Measurements from ENCODE around the gene MUC4. TPM values are rescaled to one million over a fixed set of nuclear protein-coding genes. Genes with fewer than 3 reads are reported as not detected.

The MUC4 gene
- total and polyA plus RNA-seq, 8 donors = 0.73 to 355 (median 37.5) TPM; not detected in 1

DNA sequence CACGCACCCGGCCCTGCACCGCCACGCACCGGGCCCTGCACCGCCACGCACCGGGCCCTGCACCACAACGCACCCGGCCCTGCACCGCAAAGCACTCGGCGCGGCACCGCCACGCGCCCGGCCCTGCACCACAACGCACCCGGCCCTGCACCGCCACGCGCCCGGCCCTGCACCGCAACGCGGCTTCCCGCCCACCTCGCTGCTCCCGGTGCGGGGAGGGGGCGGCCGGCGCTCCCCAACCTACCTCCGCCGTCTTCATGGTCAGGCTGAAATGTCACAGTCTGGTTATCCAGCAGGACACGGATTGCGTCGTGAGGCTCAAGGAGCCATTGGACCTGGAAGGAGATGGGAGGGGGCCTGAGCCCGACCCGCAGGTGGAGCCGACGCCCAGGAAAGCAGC lies 49.1 kb downstream of the MUC4 start:
- no peak overlapping the region for H3K4me3 ChIP-seq
- DNase-seq = no peak
- H3K27ac ChIP-seq = no peak overlapping the region
- H3K36me3 ChIP-seq = no peaks in the 10 kb centered on the region
- peaks cover under 1 to 9% (median 3%) of the 10 kb centered on the region in 4 donors for H3K4me1 ChIP-seq
- no peak for TF ChIP-seq POLR2AphosphoS5 (IDR thresholded peaks at IDR 0.05)
- no peak for TF ChIP-seq CTCF (IDR thresholded peaks at IDR 0.05)
- TF ChIP-seq EP300 (IDR thresholded peaks at IDR 0.05) = no peak
- TF ChIP-seq POLR2A (IDR thresholded peaks at IDR 0.05) = no peak
- 68 to 90% (median 87%) methylated on average over 21 to 43 of the region's 43 CpGs for WGBS, 5 donors
- H3K27me3 ChIP-seq = peaks cover 0 to 56% (median 43%) of the 10 kb centered on the region in 3 donors
- intact Hi-C loops (cut with DNase I; ENCODE audit: low total_unique reads) = no loop called here
- H3K9me3 ChIP-seq = no peaks in the 10 kb centered on the region

- TF ChIP-seq POLR2A (IDR thresholded peaks at IDR 0.05) (no peak), CTCF (IDR thresholded peaks at IDR 0.05) (no peak), EP300 (IDR thresholded peaks at IDR 0.05) (no peak), POLR2AphosphoS5 (IDR thresholded peaks at IDR 0.05) (no peak)
- H3K36me3 ChIP-seq = no peaks in the 10 kb centered on the region
- DNase-seq = no peak
- peaks cover 4 to 13% (median 6%) of the 10 kb centered on the region in 4 donors for H3K4me1 ChIP-seq
- intact Hi-C loops (cut with DNase I; ENCODE audit: low total_unique reads) = no loop called here
- 68 to 93% (median 71%) methylated on average over 6 to 36 of the region's 36 CpGs for WGBS, 5 donors
- H3K27ac ChIP-seq = no peak overlapping the region
- no peaks in the 10 kb centered on the region for H3K9me3 ChIP-seq
- H3K27me3 ChIP-seq = peaks cover 0 to 60% (median 43%) of the 10 kb centered on the region in 3 donors
- no peak overlapping the region for H3K4me3 ChIP-seq
Observed at GRCh38 chr3:195762249-195762585, 49.5 kb downstream of the MUC4 start.

- DNase-seq = no peak
- no peaks in the 10 kb centered on the region for H3K36me3 ChIP-seq
- H3K4me1 ChIP-seq = peaks cover 4 to 17% (median 9%) of the 10 kb centered on the region in 4 donors
- no peaks in the 10 kb centered on the region for H3K9me3 ChIP-seq
- intact Hi-C loops (cut with DNase I; ENCODE audit: low total_unique reads) = no loop called here
- 20 to 45% (median 24%) methylated on average over 14 to 52 of the region's 52 CpGs for WGBS, 5 donors
- H3K27ac ChIP-seq = no peak overlapping the region
- H3K4me3 ChIP-seq = no peak overlapping the region
- TF ChIP-seq CTCF (IDR thresholded peaks at IDR 0.05) (no peak), EP300 (IDR thresholded peaks at IDR 0.05) (no peak), POLR2A (IDR thresholded peaks at IDR 0.05) (no peak), POLR2AphosphoS5 (IDR thresholded peaks at IDR 0.05) (no peak)
- peaks cover 0 to 65% (median 43%) of the 10 kb centered on the region in 3 donors for H3K27me3 ChIP-seq
Observed at GRCh38 chr3:195761567-195762248, 50.0 kb downstream of the MUC4 start.

DNA sequence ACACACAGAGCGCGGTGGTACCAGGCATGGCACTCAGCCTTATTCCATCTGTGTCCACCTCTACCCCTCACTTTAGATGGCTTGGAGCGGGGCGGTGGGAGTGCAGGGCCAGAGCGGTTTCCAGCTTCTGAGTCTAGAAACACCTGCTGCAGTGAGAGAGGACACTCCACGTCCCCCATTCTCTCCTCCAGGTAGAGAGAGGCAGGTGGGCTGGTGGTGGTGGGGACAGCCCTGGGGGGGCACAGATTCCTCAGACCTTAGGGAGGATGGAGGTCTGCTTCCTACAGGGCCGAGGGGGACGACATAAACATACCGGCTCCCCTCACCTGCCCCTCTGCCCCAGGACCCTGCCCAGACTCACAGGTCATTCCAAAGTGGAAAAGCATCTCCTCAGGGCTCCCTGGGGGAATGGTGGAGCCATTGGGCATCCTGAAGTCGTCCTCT lies 50.6 kb downstream of the MUC4 start:
- H3K27ac ChIP-seq = no peak overlapping the region
- peaks cover 0 to 71% (median 43%) of the 10 kb centered on the region in 3 donors for H3K27me3 ChIP-seq
- no peaks in the 10 kb centered on the region for H3K9me3 ChIP-seq
- TF ChIP-seq POLR2A (IDR thresholded peaks at IDR 0.05) (no peak), CTCF (IDR thresholded peaks at IDR 0.05) (no peak), EP300 (IDR thresholded peaks at IDR 0.05) (no peak), POLR2AphosphoS5 (IDR thresholded peaks at IDR 0.05) (no peak)
- WGBS, 5 donors = 72 to 81% (median 78%) methylated on average over 5 to 10 of the region's 10 CpGs
- no peaks in the 10 kb centered on the region for H3K36me3 ChIP-seq
- intact Hi-C loops (cut with DNase I; ENCODE audit: low total_unique reads) = no loop called here
- DNase-seq = no peak
- H3K4me3 ChIP-seq = no peak overlapping the region
- H3K4me1 ChIP-seq = peaks cover 4 to 17% (median 9%) of the 10 kb centered on the region in 4 donors

All from stomach (tissue), 9 donors.